Measurements from ENCODE around the gene CCDC122.
"Not testable (repeated sequence)": the region's sequence is repeated elsewhere in the genome, so short reads cannot be mapped to it uniquely, and the experiment has no call there.

Gene CCDC122

GRCh38 chr13:43831088-43831487 lies 48.5 kb downstream of the CCDC122 start:
- TF ChIP-seq CTCF (IDR thresholded peaks at IDR 0.05; ENCODE audit: low read depth, low read length): no peak
- Histone ChIP-seq H3K9me3 (ENCODE audit: severe bottlenecking) (no peaks in the 10 kb centered on the region), H3K4me3 (ENCODE audit: low read depth, low read length) (no peak overlapping the region), H3K27ac (no peak overlapping the region), H3K36me3 (no peaks in the 10 kb centered on the region), H3K27me3 (ENCODE audit: insufficient read depth, low read depth, severe bottlenecking) (no peaks in the 10 kb centered on the region)
- DNase-seq: no peak

- no peak for DNase-seq
- Histone ChIP-seq H3K27ac (no peak overlapping the region), H3K27me3 (ENCODE audit: insufficient read depth, low read depth, severe bottlenecking) (no peaks in the 10 kb centered on the region), H3K9me3 (ENCODE audit: severe bottlenecking) (no peaks in the 10 kb centered on the region), H3K4me3 (ENCODE audit: low read depth, low read length) (no peak overlapping the region), H3K36me3 (no peaks in the 10 kb centered on the region)
- no peak for TF ChIP-seq CTCF (IDR thresholded peaks at IDR 0.05; ENCODE audit: low read depth, low read length)
Measured at GRCh38 chr13:43830497-43830881, 49.1 kb downstream of the CCDC122 start.

- not testable (repeated sequence) for H3K9me3 ChIP-seq (ENCODE audit: severe bottlenecking); H3K27me3 ChIP-seq (ENCODE audit: insufficient read depth, low read depth, severe bottlenecking); H3K36me3 ChIP-seq; H3K27ac ChIP-seq; H3K4me3 ChIP-seq (ENCODE audit: low read depth, low read length); DNase-seq
Measured at GRCh38 chr13:43824656-43825055, 54.9 kb downstream of the CCDC122 start.

GRCh38 chr13:43822969-43823368 lies 56.6 kb downstream of the CCDC122 start:
- no peak for DNase-seq
- no peak overlapping the region for H3K4me3 ChIP-seq (ENCODE audit: low read depth, low read length)
- H3K9me3 ChIP-seq (ENCODE audit: severe bottlenecking): no peaks in the 10 kb centered on the region
- no peak overlapping the region for H3K27ac ChIP-seq
- no peak for TF ChIP-seq CTCF (IDR thresholded peaks at IDR 0.05; ENCODE audit: low read depth, low read length)
- no peaks in the 10 kb centered on the region for H3K27me3 ChIP-seq (ENCODE audit: insufficient read depth, low read depth, severe bottlenecking)
- no peaks in the 10 kb centered on the region for H3K36me3 ChIP-seq

- DNase-seq: no peak
- no peaks in the 10 kb centered on the region for H3K27me3 ChIP-seq (ENCODE audit: insufficient read depth, low read depth, severe bottlenecking)
- no peak overlapping the region for H3K4me3 ChIP-seq (ENCODE audit: low read depth, low read length)
- no peaks in the 10 kb centered on the region for H3K36me3 ChIP-seq
- H3K9me3 ChIP-seq (ENCODE audit: severe bottlenecking): no peaks in the 10 kb centered on the region
- TF ChIP-seq CTCF (IDR thresholded peaks at IDR 0.05; ENCODE audit: low read depth, low read length): no peak
- H3K27ac ChIP-seq: no peak overlapping the region
Measured at GRCh38 chr13:43816401-43816889, 63.1 kb downstream of the CCDC122 start.

- Histone ChIP-seq H3K4me3 (ENCODE audit: low read depth, low read length) (no peak overlapping the region), H3K27me3 (ENCODE audit: insufficient read depth, low read depth, severe bottlenecking) (no peaks in the 10 kb centered on the region), H3K9me3 (ENCODE audit: severe bottlenecking) (no peaks in the 10 kb centered on the region), H3K27ac (no peak overlapping the region), H3K36me3 (no peaks in the 10 kb centered on the region)
- no peak for DNase-seq
- TF ChIP-seq CTCF (IDR thresholded peaks at IDR 0.05; ENCODE audit: low read depth, low read length): no peak
Measured at GRCh38 chr13:43815204-43815603, 64.3 kb downstream of the CCDC122 start.
